NCI-H146 (cell line): ENCODE measurements around the gene CDK14.
A peak's percentile ranks its signal among the peaks of the same experiment; 100 is the strongest.

Source experiments
- DNase-seq: peaks from one replicate; lab custom pipeline; 2025; lab: John Stamatoyannopoulos, UW

The CDK14 gene

GRCh38 chr7:90957883-90958282, 361.8 kb downstream of the CDK14 start:
- no peak for DNase-seq

- no peak for DNase-seq
Measured at GRCh38 chr7:90958647-90959046, 362.5 kb downstream of the CDK14 start.

- no peak for DNase-seq
Measured at GRCh38 chr7:90961037-90961725, 365.1 kb downstream of the CDK14 start.

GRCh38 chr7:90965211-90965610, 369.1 kb downstream of the CDK14 start:
- no peak for DNase-seq

- DNase-seq = peak; percentile 78
Measured at GRCh38 chr7:90966346-90966745, 370.2 kb downstream of the CDK14 start.

- DNase-seq = no peak
Measured at GRCh38 chr7:90968871-90969270, 372.8 kb downstream of the CDK14 start.

GRCh38 chr7:90972906-90973550, 376.9 kb downstream of the CDK14 start:
- DNase-seq = no peak

GRCh38 chr7:90977056-90977455, 380.9 kb downstream of the CDK14 start:
- DNase-seq = no peak

GRCh38 chr7:90980545-90980944, 384.4 kb downstream of the CDK14 start:
- no peak for DNase-seq

- DNase-seq = no peak
Measured at GRCh38 chr7:90982228-90982627, 386.1 kb downstream of the CDK14 start.

GRCh38 chr7:90984692-90985091, 388.6 kb downstream of the CDK14 start:
- DNase-seq = no peak

GRCh38 chr7:90988516-90988915, 392.4 kb downstream of the CDK14 start:
- DNase-seq = peak; percentile 89

- DNase-seq = peak; percentile 63
Measured at GRCh38 chr7:90988996-90989765, 393.1 kb downstream of the CDK14 start.

GRCh38 chr7:90994121-90994520, 398.0 kb downstream of the CDK14 start:
- DNase-seq = no peak

GRCh38 chr7:90994601-90995000, 398.5 kb downstream of the CDK14 start:
- DNase-seq = no peak

- no peak for DNase-seq
Measured at GRCh38 chr7:90995996-90996395, 399.9 kb downstream of the CDK14 start.

GRCh38 chr7:90999989-91000979, 404.2 kb downstream of the CDK14 start:
- no peak for DNase-seq

- no peak for DNase-seq
Measured at GRCh38 chr7:91005024-91005423, 408.9 kb downstream of the CDK14 start.

- no peak for DNase-seq
Measured at GRCh38 chr7:91005841-91006240, 409.7 kb downstream of the CDK14 start.

GRCh38 chr7:91007371-91007770, 411.2 kb downstream of the CDK14 start:
- DNase-seq = no peak

GRCh38 chr7:91013078-91013477, 417.0 kb downstream of the CDK14 start:
- no peak for DNase-seq
